GM18517 (cell line): ENCODE data around the gene COTL1.

Experiments used
- ATAC-seq: cut with Tn5 transposase; IDR thresholded peaks from one replicate; pipeline ENCODE4 v1.9.1; 2021; ENCODE audit warnings: mild to moderate bottlenecking, moderate library complexity; ENCODE audit not compliant: unreplicated experiment

COTL1 gene

DNA sequence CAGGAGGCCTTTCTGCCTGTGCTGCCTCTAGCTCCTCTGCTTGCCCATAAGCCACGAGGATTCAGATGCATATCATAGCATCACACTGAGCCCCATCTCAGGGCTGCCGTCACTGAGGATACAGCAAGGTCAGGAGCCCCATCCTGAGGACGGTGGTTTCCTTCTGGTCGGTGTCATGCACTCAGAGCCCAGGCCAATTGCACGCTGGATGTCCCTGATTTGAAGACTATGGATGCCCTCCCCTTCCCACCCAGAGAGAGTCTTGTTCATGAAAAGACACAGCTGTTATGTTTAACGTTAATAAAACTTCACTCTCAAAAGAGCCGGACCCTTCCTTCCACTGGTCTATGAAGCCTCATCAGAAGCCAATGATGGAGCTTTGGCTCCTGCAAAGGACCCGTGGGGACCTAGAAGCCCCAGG is 19.9 kb downstream of the COTL1 start:
- ATAC-seq: no peak

DNA sequence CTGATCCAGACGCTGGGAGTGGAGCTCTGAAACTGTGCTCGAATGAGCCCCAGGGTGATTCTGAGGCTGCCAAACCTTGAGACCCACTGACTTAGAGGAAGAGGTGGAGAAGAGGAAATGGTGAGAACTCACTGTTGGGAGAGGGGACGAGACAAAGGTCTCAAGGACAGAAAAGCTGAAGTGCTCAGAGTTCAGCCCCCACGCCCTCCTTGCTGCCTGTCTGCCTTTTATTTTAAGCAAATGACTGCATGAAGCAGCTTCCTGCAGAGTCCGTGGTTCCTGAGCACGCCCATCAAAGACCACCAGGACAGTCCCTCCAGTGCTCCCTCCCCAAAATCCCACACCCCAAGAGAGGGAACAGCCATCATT is 20.4 kb downstream of the COTL1 start:
- ATAC-seq: no peak

DNA sequence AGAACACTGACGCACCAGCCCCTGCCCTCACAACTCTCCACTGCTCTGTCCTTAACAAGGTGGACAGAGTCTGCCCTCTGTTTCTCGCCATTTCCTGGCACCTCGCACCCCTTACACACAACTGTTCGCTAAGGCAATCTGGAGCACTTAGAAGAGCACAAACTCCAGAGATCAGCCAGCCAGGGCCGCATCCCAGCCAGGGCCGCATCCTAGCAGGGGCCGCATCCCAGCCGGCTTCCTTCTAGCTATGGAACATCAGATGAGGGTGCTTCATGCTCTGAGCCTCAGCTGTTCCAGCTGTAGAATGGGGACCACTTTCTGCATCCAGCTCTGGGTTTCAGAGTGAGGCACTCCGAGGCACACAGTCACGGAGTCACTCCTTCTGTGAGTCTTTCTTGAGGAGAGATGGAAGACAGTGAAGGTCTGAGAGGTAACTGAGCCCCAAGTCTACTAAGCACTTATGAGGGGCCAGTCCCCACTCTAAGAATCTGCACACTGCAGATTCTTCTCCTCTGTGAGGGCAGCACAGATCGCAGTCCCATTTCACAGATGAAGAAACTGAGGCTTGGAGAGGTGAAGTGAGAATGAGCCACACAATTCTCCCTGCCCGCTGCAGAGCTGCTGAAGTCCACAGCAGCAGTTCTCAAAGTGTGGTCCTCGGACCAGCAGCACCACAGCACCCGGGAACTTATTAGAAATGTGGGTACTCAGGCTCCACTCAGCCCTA is 20.9 kb downstream of the COTL1 start:
- ATAC-seq: no peak

DNA sequence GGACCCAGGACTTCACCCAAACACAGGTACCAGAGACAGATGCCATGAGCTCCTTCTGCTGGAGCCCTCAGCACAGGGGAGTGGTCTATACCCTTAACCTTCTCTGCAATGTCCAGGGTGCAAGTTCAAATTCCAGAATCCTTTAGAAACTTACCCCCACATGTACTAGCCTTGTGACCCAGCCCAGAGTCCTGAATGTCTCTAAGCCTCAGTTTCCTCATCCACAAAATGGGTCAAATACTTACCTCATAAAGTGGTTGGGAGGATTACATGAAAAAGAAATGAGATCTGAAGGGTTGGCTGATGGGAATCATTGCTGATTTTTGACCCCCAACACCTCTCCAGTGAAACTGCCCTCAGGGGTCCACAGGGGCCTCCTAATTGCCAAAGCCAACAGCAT is 21.7 kb downstream of the COTL1 start:
- ATAC-seq: no peak

DNA sequence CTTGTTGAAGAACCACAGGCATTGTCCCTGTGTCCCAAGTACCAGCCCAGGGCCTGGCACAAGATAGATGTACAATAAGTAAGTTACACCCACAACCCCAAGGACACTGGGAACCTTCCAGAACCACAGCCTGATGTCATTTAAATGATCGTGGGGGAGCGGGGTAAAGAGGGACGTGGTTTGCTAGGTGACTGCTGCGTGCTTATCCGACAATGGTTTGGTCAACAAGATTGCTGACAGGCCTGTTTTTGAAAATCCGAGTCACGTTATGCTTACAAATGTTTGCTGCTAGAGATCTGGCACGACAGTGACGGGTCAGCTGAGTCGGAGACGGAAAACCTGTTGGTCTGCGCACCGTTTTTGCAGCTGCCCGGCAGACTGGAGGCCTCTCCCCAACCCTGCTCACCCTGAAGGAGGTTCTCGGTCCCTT is 22.8 kb downstream of the COTL1 start:
- no peak for ATAC-seq

DNA sequence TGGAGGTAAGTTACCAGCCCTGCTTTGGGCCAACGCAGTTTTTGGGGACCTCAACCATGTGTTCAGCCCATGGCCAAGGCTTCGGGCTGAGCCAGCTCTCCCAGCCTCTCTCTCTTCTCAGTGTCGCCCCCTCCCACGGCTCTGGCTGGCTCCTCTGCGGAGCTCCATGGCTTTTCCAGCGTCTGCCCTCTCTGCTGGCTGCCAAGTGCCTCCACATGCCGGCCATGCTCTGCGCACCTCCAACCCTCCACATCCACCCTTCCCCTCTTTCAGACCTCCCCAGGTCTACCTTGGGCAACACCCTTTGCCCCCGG is 23.2 kb downstream of the COTL1 start:
- ATAC-seq: no peak

DNA sequence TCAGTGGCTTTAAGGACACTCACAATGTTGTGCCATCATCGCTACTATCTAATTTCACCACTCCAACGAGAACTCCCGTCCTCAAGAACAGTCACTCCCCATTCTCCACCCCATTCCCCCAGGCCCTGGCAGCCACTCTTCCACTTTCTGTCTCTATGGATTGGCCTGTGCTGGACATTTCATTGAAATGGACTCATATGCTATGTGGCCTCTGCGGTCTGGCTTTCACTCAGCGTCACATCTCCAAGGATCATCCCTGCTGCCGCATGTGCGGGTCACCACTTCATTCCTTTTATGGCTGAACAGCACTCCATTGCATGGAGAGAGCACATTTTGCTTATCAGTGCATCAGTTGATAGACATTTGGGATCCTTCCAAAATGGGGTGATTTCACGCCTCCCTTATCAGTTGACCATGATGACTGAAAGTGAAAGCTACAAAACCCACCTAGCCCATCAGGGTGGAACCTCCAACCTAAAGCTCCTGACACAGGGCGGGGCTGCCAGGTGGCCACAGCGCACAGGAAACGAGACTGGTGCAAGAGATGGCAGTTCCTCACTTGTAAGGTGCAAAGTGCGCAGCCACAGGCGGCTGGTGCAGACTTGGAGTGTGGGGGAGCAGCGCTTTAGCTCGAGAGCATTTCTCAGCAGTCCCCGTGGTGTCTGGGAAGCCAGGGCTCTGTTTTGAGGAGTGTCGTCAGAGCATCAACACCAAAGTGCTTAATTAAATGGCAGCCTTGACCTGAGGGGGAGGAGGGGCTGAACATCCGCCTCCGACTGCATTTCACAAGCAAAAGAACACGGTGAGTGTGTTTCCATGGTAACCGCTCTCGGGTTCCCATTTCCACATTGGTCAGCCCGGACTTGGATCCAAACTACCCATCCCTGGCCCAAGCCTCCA is 23.8 kb downstream of the COTL1 start:
- peak; percentile 90 for ATAC-seq

DNA sequence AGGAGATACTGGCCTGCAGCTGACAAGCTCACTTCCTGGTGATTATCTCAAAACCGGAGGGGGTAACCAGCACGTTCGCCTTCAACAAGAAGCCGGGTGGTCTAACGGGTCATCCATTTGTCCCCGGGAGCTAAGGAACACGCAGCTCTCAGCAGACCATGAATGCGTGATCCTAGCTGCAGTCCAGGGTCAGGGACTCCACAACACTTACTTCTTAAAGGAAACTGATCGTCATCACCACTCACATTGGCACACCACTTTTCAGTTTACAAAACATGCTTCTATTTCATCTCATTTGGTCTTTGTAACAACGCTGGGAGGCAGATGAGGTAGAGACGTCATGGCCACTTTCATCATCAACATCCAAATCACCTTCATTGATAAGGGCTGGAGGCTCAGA is 25.2 kb downstream of the COTL1 start:
- no peak for ATAC-seq

DNA sequence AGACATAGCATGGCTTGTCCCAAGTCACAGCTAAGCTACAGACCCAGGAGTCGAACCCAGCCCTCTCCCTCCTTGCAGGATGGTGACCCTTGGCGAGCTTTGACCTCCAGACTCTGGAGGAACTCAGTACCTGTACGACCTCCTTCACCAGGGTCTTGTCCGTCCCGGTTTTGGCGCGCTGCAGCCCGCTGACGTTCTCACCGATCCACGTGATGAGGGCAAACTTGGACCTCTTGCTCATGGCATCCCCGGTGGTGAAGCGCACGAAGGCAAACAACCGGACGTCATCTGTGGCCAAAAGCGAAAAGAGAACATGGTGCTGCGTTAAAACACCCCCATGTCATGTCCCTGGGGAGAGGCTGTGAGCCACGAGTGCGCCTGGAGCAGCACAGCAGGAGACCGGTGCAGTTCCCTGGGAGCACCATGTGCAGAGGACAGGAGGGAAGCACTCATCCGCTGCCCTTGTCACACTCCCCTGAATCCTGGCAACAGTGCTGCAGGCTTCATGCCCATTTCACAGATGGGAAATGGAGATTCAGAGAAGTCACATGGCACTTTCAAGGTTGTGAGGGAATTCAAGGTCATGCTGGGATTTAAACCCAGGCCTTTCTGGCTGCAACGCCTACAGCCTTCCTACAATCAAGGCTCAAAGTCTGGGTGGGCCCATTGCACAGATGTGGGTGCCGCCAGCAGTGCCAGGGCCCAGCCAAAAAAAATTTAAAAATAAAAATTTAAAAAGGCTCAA is 27.7 kb downstream of the COTL1 start:
- ATAC-seq: no peak

DNA sequence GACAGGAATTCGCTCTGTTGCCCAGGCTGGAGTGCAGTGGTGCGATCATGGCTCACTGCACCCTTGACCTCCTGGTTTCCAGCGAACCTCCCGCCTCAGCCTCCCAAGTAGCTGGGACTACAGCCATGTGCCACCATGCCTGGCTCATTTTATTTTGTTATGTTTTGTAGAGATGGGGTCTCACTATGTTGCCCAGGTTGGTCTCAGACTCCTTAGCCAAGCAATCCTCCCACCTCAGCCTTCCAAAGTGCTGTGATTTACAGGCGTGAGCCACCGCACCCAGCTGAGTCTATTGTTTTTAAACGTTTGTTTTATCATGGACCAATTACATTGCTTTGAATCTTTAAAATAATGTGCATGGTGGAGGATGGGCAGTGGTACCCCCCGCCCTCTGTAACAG is 28.9 kb downstream of the COTL1 start:
- no peak for ATAC-seq

DNA sequence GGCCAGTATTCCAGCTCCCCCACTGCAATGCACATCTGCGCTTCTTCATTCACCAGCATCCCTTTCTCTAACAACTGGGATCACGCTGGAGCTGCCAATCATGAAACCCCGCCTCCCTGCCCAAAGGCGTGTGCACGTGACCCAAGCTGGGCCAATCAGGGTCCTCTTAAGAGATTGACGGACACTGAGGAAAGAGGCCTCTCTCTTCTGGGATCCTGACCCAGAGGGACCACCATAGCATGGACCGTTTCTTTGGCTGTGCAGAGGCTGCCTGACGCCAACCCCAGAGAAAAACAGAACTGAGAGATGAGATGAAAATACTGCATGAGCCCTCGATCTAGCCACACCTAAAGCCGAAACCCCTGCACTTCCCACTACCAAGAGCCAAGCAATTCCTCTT is 32.0 kb downstream of the COTL1 start:
- ATAC-seq: peak; percentile 63

DNA sequence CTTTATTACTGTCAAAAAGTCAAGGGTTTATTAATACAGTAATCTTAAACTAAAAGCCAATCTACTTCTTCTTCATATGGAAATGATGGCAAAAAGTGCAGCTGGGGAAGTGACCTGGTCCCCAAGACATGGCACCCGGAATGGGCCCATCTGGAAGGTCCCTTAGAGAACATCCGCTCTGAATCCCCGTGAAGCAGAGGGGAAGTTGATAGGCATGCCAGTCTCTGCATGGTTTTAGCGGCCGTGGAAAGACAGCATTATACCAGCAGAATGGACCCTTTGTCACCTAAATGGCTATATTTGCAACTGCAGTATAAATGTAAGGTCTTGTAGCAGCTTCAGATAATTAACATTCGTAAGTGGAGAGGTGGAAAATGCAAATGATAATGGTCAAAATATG is 32.4 kb downstream of the COTL1 start:
- no peak for ATAC-seq

DNA sequence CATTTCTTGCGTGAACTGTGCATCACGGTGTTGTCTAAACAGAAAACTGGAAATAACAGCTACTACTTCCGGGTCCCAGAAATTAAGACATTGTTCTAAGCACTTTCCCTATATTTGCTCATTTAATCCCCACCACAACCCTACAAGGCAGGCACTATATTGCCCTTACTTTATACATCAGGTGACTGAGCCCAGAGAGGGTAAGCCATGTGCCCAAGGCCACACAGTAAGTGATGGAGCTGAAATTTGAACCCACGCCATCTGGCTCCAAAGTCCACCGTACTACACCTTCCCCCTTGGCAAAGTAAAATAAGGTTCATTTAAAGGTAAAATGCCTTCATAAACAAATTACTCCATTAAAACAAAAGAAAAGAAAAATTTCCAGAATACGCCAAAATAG is 33.2 kb downstream of the COTL1 start:
- no peak for ATAC-seq

DNA sequence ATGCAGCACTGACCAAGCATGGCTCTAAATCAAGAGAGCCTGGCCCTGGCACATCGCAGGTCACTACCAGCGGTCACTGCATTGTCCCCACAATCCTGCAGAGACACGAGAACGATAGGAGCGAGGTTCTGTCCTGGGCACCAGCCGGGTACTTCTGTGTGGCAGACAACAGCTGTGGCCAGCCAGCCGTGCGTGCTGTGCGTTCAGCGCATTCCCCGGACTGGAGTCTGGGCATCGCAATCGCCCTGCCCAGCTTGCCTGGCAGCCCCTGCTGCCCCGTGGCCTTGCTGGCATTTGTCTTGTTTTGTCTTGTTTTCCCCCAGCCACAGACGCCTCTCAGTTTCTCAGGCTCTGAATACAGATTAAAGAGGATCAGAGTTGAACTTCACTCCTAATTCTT is 33.9 kb downstream of the COTL1 start:
- ATAC-seq: no peak

DNA sequence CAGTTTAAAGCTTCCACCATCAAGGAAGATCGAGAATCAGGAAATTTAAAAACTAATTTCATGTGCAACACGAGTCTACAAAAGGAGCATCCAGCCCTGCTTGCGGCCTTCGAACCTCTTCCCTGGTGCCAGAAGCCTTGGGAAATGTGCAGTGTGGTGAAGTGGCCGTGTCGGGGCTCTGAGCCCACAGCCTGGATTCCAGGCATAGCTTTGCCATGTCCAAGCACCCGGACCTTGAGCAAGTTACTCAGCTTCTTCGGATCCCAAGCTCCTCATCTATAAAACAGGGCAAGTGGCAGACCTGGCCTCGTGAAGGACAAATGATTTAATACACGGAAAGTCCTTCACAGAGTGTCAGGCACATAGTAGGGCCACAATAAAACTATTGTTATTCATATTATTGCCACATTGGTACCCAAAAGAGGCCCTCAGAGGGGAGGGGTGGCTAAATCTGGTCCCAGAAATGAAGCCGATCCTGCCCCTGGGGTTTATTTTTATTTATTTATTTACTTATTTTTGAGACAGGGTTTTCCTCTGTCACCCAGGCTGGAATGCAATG is 34.8 kb downstream of the COTL1 start:
- no peak for ATAC-seq

DNA sequence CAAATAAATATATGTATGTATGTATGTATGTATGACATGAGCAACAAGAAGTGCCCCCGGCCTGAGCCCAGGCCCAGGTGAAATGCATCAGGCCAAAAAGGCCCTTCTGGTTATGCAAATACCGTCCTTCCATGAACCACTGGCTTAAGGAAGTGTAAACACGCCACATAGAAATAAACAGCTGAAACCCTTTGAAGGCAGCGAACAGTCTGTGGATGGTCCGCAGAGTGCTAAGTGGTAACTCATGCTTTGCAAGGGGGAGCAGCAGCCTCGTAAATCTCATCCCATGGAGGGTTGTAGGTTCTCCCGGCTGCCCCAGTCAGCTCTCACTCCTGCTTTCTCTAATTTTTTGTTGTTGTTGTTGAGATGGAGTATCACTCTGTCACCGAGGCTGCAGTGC is 36.7 kb downstream of the COTL1 start:
- ATAC-seq: no peak

DNA sequence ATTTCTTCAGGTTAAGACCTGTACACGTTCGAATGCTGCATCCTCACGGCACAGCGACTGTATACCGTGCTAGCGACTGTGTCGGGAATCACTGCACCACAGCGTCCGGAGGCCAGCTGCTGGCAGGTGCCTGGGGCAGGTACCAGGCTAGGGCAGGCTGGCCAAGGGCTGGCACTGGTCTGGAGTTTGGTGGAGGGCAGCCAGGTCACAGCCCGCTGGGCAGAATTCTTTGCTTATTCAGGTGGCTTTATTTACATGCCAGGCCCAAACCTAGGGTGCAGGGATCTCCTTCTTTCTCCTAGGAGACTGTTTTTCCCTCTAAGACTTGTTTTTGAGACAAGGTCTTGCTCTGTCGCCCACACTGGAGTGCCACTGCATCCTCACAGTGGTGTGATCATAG is 37.9 kb downstream of the COTL1 start:
- no peak for ATAC-seq

DNA sequence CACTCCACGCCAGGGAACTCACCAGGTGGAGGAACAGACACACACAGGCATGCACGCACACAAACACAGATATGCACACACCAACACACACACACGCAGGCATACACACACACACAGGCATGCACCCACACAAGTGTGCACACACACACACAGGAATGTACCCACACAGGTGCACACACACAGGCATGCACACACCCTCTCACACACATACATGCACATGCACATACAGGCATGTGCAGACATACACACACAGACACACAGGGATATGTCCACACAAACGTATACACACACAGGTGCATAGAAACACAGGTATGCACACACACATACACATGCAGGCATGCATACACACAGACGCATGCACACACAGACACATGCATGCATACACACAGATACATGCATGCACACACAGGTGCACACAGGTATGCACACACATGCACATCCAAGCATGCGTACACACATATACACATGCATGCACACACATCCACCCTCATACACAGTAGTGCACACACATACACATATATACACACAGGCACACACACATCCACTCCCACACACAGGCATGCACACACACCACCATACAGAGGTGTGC is 39.2 kb downstream of the COTL1 start:
- no peak for ATAC-seq

DNA sequence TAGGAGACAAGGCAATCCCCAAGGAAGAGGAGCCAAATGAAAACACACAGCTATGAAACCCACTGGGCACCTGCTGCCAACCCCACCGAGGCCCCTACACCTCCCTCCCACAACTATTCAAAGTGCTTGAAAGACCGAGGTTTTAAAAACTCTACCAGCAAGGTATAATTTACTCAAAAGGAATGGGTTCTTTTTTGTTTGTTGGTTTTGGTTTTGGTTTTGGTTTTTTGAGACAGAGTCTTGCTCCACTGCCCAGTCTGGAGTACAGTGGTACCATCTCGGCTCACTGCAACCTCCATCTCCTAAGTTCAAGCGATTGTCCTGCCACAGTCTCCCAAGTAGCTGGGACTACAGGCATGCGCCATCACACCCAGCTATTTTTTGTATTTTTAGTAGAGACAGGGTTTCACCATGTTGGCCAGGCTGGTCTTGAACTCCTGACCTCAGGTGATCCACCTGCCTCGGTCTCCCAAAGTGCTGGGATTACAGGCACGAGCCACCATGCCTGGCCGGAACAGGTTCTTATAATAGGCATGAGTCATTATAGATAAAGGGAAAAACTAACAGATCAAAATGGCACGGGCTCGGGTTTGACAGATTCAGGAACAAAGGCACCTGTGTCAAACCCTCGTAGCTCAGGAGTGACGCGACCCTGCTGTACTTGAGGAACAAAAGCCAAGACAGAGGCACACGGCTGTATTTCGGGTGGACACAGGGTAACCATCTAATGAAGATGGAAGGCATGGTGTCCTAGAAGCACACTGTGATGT is 40.7 kb downstream of the COTL1 start:
- ATAC-seq: no peak

DNA sequence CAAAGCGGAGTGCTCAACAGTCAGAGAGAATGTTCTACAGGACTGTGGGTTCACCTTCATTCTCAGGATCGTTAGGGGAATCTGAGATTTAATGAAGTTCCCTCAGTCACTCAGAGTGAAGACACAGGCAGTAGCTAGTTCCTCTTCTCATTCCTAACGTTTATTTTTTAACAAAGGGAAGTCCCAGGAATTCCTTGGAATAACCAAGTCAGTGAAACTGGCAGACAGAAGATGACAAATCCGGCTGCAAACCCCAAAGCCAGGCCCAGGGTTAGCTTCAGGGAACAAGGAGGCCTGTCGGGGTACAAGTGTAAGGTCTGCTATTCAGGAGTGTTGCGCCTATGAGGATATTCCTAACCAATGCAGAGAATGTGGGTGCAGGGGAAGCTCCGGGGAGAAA is 42.0 kb downstream of the COTL1 start:
- ATAC-seq: no peak
